VCaP (cell line): Measurements from ENCODE around the gene IL2RA.

Experiments
- H3K27ac ChIP-seq: fragments of 450-650 bp; 2 replicates; pipeline ENCODE4 v1.5.1; 2017
- CTCF ChIP-seq: fragments of 450-650 bp; conservative IDR thresholded peaks from 2 replicates; pipeline ENCODE4 v1.5.1; 2017; ENCODE audit warnings: mild to moderate bottlenecking, moderate library complexity

Gene IL2RA

GRCh38 chr10:6062101-6062771, at the start of gene IL2RA:
IL2RA (minus strand) TSS chr10:6062367; CDS start chr10:6062151, 216 bp downstream.
- TF ChIP-seq CTCF: no peak
- no peak within 1 kb of the TSS for H3K27ac ChIP-seq

GRCh38 chr10:6110136-6110535, 48.0 kb upstream of the IL2RA start:
- H3K27ac ChIP-seq: peak overlapping the region; percentile 64
- no peak for TF ChIP-seq CTCF

- TF ChIP-seq CTCF: no peak
- peak overlapping the region; percentile 64 for H3K27ac ChIP-seq
These were observed 47.2 kb upstream of the IL2RA start for GRCh38 chr10:6109444-6109775.

- H3K27ac ChIP-seq: peak overlapping the region; percentile 64
- peak; percentile 78 for TF ChIP-seq CTCF
These were observed 46.7 kb upstream of the IL2RA start for GRCh38 chr10:6108631-6109443.

GRCh38 chr10:6108072-6108471, 45.9 kb upstream of the IL2RA start:
- no peak for TF ChIP-seq CTCF
- H3K27ac ChIP-seq: peak overlapping the region; percentile 46

- peak overlapping the region; percentile 46 for H3K27ac ChIP-seq
These were observed 45.4 kb upstream of the IL2RA start for GRCh38 chr10:6107616-6108015.

- H3K27ac ChIP-seq: no peak overlapping the region
- no peak for TF ChIP-seq CTCF
These were observed 41.4 kb upstream of the IL2RA start for GRCh38 chr10:6103591-6103990.

- no peak for TF ChIP-seq CTCF
- no peak overlapping the region for H3K27ac ChIP-seq
These were observed 40.0 kb upstream of the IL2RA start for GRCh38 chr10:6102128-6102527.
